Measurements from ENCODE around the gene RNF175.

RNF175 gene

GRCh38 chr4:153748378-153748777 is 11.4 kb downstream of the RNF175 start:
- DNase-seq (ENCODE audit: low read depth in 2 of 2): no peak

- no peak for DNase-seq (ENCODE audit: low read depth in 2 of 2)
Observed at GRCh38 chr4:153747406-153747955, 12.3 kb downstream of the RNF175 start.

GRCh38 chr4:153745651-153746050 is 14.2 kb downstream of the RNF175 start:
- DNase-seq (ENCODE audit: low read depth in 2 of 2): no peak

GRCh38 chr4:153741541-153741940 is 18.3 kb downstream of the RNF175 start:
- DNase-seq (ENCODE audit: low read depth in 2 of 2): no peak

DNA sequence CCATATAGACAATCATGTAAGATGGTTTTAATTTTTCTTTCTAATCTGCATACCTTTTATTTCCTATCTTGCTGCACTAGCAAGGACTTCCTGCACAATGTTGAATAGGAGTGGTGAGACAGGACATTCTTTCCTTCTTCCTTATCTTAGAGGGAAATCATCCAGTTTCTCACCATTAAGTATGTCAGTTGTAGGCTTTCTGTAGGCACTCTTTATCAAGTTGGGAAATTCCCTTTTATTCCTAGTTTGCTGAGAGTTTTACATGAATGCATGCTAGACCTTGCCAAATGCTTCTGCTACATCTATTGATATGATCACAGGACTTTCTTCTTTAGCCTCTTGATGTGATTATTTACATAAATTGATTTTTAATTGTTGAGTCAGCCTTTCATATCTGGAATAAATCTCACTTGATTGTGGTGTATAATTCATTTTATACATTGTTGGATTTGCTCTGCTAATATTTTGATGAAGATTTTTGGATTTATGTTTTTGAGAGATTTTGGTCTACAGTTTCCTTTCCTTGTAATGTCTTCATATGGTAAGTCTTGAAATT is 23.8 kb downstream of the RNF175 start:
- no peak for DNase-seq (ENCODE audit: low read depth in 2 of 2)

DNA sequence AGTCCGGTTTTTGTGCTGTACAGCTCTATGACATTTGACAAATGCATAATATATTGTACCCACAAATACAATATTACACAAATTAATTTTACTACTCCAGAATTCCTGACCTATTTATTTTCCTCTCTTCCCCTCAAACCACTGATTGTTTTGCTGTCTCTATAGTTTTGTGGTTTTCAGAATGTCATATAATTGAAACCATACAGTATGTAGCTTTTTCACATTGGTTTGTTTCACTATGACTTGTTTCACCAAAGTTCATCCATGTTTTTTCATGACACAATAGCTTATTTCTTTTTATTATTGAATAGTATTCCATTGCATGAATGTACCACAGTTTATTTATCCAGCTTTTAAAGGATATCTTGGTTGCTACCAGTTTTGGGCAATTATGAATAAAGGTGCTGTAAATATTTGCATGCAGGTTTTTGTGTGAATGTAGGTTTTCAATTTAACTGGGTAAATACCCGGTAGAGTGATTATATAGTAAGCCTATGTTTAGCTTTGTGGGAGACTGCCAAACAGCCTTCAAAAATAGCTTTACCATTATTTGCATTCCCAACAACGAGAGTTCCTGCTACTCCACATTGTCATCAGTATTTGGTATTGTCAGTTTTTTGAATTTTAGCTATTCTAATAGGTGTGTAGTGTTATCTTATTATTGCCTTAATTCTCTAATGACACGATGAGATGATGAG is 25.9 kb downstream of the RNF175 start:
- no peak for DNase-seq (ENCODE audit: low read depth in 2 of 2)

DNA sequence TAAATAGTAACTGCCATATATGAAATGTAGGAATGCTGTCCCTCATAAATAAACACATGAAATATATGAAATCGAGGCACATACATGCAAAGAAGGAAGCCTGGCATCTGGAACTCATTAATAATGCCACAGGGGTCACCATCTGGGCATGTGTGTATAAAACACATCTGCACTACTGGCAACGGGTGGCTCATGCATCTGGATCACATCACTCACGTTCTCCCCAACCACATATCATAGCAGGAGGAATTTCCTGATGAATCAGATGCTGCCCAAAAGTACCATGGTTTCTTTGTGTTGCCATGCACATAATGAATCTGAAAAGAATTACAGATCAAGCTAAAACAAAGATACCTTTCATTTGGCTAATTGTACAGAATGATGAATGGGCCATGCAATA is 28.6 kb downstream of the RNF175 start:
- DNase-seq (ENCODE audit: low read depth in 2 of 2): peak; percentile 83

GRCh38 chr4:153729895-153730294 is 29.9 kb downstream of the RNF175 start:
- DNase-seq (ENCODE audit: low read depth in 2 of 2): no peak

DNA sequence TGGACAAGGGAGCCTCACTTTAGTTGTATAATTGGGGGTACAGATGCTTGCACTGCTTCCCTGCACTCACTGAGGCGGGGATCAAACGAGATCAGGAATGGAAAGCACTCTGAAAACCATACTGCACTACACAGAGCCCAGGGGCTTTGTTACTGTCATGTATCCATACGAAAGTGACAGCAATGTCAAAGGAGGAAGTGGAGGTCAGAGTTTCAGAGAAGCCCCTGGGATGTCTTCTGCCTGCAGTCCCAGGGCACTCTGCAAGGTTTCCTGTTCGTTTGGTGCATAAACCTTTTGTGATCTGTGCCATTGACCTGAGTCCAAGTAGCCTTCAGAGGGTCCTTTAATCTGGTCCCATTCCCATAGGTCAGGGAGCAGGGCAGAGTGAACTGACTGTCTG is 31.2 kb downstream of the RNF175 start:
- no peak for DNase-seq (ENCODE audit: low read depth in 2 of 2)

DNA sequence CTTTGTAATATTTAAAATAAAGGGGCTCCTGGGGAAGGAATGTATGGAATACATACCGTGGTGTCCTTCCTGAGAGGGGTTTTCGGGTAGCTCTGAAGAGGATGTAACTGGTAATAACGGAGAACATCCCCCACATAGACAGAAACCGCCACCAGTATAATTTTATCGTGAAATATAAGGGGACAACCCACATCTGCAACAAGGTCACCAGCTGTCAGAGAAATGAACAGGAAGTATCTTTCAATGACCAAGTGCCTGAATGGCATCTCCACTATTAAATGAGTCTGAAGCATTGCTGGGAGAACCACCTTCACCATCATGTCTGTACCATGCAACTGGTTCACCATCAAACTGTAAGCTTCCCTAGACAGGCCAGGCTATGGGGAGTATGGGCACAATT is 31.7 kb downstream of the RNF175 start:
- no peak for DNase-seq (ENCODE audit: low read depth in 2 of 2)

DNA sequence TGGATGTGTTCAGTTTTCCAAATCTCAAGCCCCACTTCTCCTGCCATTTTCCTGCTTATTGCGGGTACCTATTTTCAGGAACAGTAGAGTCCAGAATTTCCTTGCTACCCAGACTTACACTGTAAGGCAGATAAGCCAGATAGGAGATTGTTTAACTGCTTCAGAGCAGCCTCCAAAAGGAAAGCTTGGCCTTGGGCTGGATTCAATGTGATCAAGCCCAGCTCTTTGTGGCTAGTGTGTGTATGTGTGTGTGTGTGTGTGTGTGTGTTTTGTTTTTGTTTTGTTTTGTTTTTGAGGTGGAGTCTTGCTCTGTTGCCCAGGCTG is 34.0 kb downstream of the RNF175 start:
- no peak for DNase-seq (ENCODE audit: low read depth in 2 of 2)

- DNase-seq (ENCODE audit: low read depth in 2 of 2): no peak
Observed at GRCh38 chr4:153725136-153725830, 34.5 kb downstream of the RNF175 start.

DNA sequence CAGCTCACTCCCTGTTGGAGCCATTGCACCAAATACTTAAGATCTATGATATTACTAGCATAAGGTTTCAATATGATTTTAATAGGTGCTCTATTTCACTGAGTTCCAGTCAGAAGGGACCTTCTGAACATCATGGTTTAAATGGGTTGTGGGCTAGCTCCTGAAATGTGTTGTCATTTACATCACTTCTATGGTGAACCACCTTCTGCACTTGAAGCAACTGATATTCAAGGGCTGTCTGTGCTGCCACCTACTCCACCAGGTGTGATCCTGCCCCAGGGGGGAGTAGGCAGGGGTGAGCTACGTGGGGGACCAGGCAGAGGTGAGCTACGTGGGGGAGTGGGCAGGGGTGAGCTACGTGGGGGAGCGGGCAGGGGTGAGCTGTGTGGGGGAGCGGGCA is 35.2 kb downstream of the RNF175 start:
- no peak for DNase-seq (ENCODE audit: low read depth in 2 of 2)

DNA sequence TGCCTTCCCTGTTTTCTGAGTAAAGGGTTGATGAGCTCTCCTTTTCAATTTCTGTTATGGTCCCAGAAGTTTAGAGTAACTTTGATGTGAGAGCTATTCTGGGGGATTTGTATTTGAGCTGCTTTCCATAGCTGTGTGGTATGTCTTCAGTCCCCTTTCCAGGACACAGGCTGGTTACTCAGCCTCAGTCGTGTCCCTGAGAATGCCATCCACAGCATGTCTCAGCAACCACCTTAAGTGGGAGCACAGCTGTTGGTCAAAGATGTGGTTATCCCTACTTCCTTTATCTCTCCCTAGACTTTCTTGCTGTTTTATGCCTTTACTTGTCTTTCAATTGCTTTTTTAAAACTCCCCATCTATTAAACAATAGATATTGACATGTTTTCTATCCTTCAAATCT is 37.8 kb downstream of the RNF175 start:
- no peak for DNase-seq (ENCODE audit: low read depth in 2 of 2)

GRCh38 chr4:153713866-153714646 is 45.8 kb downstream of the RNF175 start:
- peak; percentile 15 to 28 for DNase-seq (ENCODE audit: low read depth in 2 of 2)

GRCh38 chr4:153710681-153711080 is 49.1 kb downstream of the RNF175 start:
- DNase-seq (ENCODE audit: low read depth in 2 of 2): no peak

- DNase-seq (ENCODE audit: low read depth in 2 of 2): no peak
Observed at GRCh38 chr4:153706519-153706918, 53.3 kb downstream of the RNF175 start.

GRCh38 chr4:153705743-153706468 is 53.9 kb downstream of the RNF175 start:
- no peak for DNase-seq (ENCODE audit: low read depth in 2 of 2)

DNA sequence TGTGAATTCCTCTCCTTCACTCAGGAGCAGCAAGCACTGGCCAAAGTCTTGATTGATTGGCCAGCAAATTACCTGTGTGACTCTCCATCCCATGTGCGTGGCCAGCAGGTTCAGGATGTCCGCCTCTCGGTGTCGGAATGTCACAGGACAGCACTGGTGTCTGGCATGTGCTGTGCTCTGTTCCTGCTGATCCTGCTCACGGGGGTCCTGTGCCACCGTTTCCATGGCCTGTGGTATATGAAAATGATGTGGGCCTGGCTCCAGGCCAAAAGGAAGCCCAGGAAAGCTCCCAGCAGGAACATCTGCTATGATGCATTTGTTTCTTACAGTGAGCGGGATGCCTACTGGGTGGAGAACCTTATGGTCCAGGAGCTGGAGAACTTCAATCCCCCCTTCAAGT is 55.3 kb downstream of the RNF175 start:
- no peak for DNase-seq (ENCODE audit: low read depth in 2 of 2)

GRCh38 chr4:153684971-153685371 is 74.9 kb downstream of the RNF175 start:
- DNase-seq (ENCODE audit: low read depth in 2 of 2): no peak

DNA sequence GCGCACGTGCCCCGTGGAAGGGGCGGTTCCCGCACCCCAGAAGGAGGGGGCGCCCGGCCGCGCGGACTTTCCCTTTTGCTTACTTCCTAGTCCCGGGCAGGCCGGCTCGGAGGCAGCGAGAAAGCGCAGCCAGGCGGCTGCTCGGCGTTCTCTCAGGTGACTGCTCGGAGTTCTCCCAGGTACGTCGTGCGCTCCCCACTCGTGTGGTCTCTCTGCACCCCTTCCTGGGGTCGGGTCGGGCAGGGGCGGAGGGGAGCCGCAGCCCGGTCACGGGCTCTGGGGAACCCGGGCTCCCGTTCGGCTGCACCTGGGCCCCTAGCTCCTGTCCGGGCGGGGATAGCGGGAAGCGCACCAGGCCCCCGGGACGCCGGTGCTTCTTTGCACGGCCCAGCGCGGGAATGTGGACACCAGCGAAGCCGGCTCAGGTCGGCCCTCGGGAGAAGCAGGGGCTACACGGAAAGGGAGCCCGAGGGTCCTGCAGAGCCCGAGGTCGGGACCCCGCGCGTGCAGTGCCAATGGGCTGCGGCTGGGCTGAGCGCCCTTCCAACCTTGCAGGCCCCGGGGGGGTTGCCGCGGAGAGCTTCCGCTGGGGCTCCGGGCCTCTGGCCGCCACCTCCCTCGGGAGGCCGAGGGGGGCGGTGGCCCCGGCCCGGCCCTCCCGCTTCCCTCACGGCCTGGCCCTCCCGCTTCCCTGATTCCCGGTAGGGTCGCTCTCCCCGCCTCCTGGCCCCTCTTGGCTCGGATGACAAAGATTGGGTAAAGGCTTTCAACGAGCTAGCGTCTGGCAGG is 75.4 kb downstream of the RNF175 start, which contains the start of gene TLR2:
Gene TLR2, plus strand, starts transcription at position 99 of the 789 bp plus-strand sequence. CDS start 18,628 bp downstream, outside the sequence.
- DNase-seq (ENCODE audit: low read depth in 2 of 2): no peak
